GM23338 (cell line): ENCODE data around the gene MEIS3.

Source experiments
- CREB1 ChIP-seq: fragments of 250-450 bp; sonication (Bioruptor Pico); IDR thresholded peaks from 2 replicates; pipeline ENCODE4 v1.5.0; 2020; ENCODE audit warnings: low read depth, mild to moderate bottlenecking, moderate library complexity
- EZH2 ChIP-seq: fragments of 200-600 bp; sonication (generic); IDR thresholded peaks from one replicate; pipeline ENCODE4 v1.8.0; 2017; ENCODE audit warnings: antibody characterized with exemption, mild to moderate bottlenecking, low read depth; ENCODE audit not compliant: unreplicated experiment
- EZH2phosphoT487 ChIP-seq: fragments of 200-600 bp; sonication (generic); IDR thresholded peaks from one replicate; pipeline ENCODE4 v1.8.1; 2018; ENCODE audit warnings: antibody characterized with exemption; ENCODE audit not compliant: unreplicated experiment
- JUNB ChIP-seq: IDR thresholded peaks from one replicate; pipeline ENCODE4 v1.6.1; 2016; ENCODE audit warnings: antibody characterized with exemption; ENCODE audit not compliant: unreplicated experiment
- NANOG ChIP-seq: IDR thresholded peaks from 2 replicates; pipeline ENCODE4 v1.6.1; 2016; ENCODE audit warnings: antibody characterized with exemption, borderline replicate concordance
- POLR2AphosphoS5 ChIP-seq: IDR thresholded peaks from 2 replicates; pipeline ENCODE4 v1.6.1; 2016; ENCODE audit warnings: antibody characterized with exemption, low read depth
- ZNF114 ChIP-seq: fragments of 250-450 bp; sonication (Bioruptor Pico); IDR thresholded peaks from 2 replicates; pipeline ENCODE4 v1.5.0; 2020; ENCODE audit warnings: mild to moderate bottlenecking, moderate library complexity
- ZNF331 ChIP-seq: fragments of 250-450 bp; sonication (Bioruptor Pico); IDR thresholded peaks from 2 replicates; pipeline ENCODE4 v1.5.0; 2020; ENCODE audit warnings: low read depth, mild to moderate bottlenecking, moderate library complexity
- ZNF462 ChIP-seq: fragments of 250-450 bp; sonication (Bioruptor Pico); IDR thresholded peaks from 2 replicates; pipeline ENCODE4 v1.5.0; 2020; ENCODE audit warnings: mild to moderate bottlenecking, moderate library complexity
- TF ChIP-seq, protein P1 (sequence below), 2 experiments: fragments of 200-600 bp in 1 of 2; sonication (generic) in 1 of 2; conservative IDR thresholded peaks; 2 replicates each; pipeline versions ENCODE4 v1.5.1 to v1.6.1; 2016 to 2017; ENCODE audit warnings: antibody characterized with exemption in 2 of 2, low read depth in 2 of 2, mild to moderate bottlenecking in 2 of 2, moderate library complexity in 1 of 2
- TF ChIP-seq, protein P2 (sequence below): IDR thresholded peaks from 2 replicates; pipeline ENCODE4 v1.6.1; 2016; ENCODE audit warnings: antibody characterized with exemption
- TF ChIP-seq, protein P3 (sequence below): IDR thresholded peaks from one replicate; pipeline ENCODE4 v1.6.1; 2018; ENCODE audit warnings: antibody characterized with exemption; ENCODE audit not compliant: unreplicated experiment

DNA sequence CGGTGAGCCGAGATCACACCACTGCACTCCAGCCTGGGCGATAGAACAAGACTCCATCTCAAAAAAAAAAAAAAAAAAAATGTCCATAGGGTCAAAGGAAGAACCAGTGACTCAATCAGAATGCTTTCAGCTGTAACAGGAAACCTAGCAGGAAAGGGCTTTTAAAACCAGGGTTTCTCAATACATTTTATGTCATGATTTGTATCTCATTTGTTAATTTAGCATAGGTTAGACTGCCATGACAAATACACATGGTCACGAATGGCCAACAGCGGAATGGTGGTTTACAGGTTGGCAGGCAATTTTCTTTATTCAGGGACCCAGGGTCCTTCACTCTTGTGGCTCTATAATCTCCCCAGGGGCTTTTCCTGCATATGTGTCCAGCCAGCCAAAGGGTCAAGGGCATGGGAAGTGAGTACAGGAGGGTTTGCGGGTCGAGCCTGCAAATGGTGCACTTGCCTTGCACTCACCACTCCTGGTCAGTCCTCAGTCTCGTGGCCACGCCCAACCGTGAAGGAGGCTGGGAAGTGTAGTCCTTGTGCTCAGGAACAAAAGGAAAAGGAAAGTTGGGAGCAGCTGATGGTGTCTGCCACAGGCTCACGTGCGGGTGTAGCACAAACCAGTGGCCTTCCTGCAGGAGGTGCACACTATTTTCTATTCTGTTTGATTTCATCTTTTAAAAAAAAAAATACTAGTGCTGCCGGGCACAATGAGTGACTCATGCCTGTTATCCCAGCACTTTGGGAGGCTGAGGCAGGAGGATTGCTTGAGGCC lies 55.4 kb downstream of the MEIS3 start:
- TF ChIP-seq, protein P1, sequence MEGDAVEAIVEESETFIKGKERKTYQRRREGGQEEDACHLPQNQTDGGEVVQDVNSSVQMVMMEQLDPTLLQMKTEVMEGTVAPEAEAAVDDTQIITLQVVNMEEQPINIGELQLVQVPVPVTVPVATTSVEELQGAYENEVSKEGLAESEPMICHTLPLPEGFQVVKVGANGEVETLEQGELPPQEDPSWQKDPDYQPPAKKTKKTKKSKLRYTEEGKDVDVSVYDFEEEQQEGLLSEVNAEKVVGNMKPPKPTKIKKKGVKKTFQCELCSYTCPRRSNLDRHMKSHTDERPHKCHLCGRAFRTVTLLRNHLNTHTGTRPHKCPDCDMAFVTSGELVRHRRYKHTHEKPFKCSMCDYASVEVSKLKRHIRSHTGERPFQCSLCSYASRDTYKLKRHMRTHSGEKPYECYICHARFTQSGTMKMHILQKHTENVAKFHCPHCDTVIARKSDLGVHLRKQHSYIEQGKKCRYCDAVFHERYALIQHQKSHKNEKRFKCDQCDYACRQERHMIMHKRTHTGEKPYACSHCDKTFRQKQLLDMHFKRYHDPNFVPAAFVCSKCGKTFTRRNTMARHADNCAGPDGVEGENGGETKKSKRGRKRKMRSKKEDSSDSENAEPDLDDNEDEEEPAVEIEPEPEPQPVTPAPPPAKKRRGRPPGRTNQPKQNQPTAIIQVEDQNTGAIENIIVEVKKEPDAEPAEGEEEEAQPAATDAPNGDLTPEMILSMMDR (conservative IDR thresholded peaks at IDR 0.05; ENCODE audit: low read depth in 2 of 2): no peak
- TF ChIP-seq, protein P2, sequence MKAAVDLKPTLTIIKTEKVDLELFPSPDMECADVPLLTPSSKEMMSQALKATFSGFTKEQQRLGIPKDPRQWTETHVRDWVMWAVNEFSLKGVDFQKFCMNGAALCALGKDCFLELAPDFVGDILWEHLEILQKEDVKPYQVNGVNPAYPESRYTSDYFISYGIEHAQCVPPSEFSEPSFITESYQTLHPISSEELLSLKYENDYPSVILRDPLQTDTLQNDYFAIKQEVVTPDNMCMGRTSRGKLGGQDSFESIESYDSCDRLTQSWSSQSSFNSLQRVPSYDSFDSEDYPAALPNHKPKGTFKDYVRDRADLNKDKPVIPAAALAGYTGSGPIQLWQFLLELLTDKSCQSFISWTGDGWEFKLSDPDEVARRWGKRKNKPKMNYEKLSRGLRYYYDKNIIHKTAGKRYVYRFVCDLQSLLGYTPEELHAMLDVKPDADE: no peak
- TF ChIP-seq, protein P3, sequence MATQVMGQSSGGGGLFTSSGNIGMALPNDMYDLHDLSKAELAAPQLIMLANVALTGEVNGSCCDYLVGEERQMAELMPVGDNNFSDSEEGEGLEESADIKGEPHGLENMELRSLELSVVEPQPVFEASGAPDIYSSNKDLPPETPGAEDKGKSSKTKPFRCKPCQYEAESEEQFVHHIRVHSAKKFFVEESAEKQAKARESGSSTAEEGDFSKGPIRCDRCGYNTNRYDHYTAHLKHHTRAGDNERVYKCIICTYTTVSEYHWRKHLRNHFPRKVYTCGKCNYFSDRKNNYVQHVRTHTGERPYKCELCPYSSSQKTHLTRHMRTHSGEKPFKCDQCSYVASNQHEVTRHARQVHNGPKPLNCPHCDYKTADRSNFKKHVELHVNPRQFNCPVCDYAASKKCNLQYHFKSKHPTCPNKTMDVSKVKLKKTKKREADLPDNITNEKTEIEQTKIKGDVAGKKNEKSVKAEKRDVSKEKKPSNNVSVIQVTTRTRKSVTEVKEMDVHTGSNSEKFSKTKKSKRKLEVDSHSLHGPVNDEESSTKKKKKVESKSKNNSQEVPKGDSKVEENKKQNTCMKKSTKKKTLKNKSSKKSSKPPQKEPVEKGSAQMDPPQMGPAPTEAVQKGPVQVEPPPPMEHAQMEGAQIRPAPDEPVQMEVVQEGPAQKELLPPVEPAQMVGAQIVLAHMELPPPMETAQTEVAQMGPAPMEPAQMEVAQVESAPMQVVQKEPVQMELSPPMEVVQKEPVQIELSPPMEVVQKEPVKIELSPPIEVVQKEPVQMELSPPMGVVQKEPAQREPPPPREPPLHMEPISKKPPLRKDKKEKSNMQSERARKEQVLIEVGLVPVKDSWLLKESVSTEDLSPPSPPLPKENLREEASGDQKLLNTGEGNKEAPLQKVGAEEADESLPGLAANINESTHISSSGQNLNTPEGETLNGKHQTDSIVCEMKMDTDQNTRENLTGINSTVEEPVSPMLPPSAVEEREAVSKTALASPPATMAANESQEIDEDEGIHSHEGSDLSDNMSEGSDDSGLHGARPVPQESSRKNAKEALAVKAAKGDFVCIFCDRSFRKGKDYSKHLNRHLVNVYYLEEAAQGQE: no peak
- no peak for TF ChIP-seq POLR2AphosphoS5
- TF ChIP-seq EZH2phosphoT487: no peak
- no peak for TF ChIP-seq CREB1
- TF ChIP-seq JUNB: no peak
- TF ChIP-seq EZH2: no peak
- no peak for TF ChIP-seq ZNF331 (CRISPR knock-in tag)
- no peak for TF ChIP-seq NANOG
- TF ChIP-seq ZNF462 (CRISPR knock-in tag): no peak
- no peak for TF ChIP-seq ZNF114 (CRISPR knock-in tag)
